T-helper 17 cell (primary cell): ENCODE measurements around the gene MMP12. TPM values are rescaled to one million over a fixed set of nuclear protein-coding genes. Genes with fewer than 3 reads are reported as not detected.
"Not testable (repeated sequence)": the region's sequence is repeated elsewhere in the genome, so short reads cannot be mapped to it uniquely, and the experiment has no call there.

Source experiments
- ATAC-seq: fragments of 150-1000 bp; cut with Tn5 transposase; 2 replicates; pipeline ENCODE4 v1.10.0; 2021; ENCODE audit warnings: mild to moderate bottlenecking, moderate library complexity
- DNase-seq, 3 donors: peaks; one replicate each; pipeline versions ENCODE4 v3.0.0 to v3.0.0-alpha.2; 2020 to 2021
- H3K9me3 ChIP-seq: one replicate; pipeline ENCODE4 v1.7.0; 2013; ENCODE audit warnings: low read length, mild to moderate bottlenecking; ENCODE audit not compliant: control insufficient read depth, poor library complexity, severe bottlenecking
- H3K27ac Mint-ChIP-seq: one replicate; pipeline ENCODE4 v1.8.0; 2022; ENCODE audit warnings: mild to moderate bottlenecking, moderate library complexity, mixed read lengths
- H3K27me3 Mint-ChIP-seq: one replicate; pipeline ENCODE4 v1.8.0; 2022; ENCODE audit warnings: mixed read lengths
- H3K36me3 Mint-ChIP-seq: one replicate; pipeline ENCODE4 v1.8.0; 2022; ENCODE audit warnings: low read depth, mixed read lengths
- H3K4me1 Mint-ChIP-seq: one replicate; pipeline ENCODE4 v1.8.0; 2022; ENCODE audit warnings: mild to moderate bottlenecking, mixed read lengths
- H3K4me3 Mint-ChIP-seq: one replicate; pipeline ENCODE4 v1.8.0; 2022; ENCODE audit warnings: mild to moderate bottlenecking, moderate library complexity, mixed read lengths
- total RNA-seq, 4 donors: library from RNA in 2 of 4; stranded (reverse) in 2 of 4; gene quantifications; one replicate each; pipeline ENCODE4 v1.2.3 and lab custom pipeline; 2022 to 2026

The MMP12 gene
- total RNA-seq, 2 donors from 2014 or later, result not detected

DNA sequence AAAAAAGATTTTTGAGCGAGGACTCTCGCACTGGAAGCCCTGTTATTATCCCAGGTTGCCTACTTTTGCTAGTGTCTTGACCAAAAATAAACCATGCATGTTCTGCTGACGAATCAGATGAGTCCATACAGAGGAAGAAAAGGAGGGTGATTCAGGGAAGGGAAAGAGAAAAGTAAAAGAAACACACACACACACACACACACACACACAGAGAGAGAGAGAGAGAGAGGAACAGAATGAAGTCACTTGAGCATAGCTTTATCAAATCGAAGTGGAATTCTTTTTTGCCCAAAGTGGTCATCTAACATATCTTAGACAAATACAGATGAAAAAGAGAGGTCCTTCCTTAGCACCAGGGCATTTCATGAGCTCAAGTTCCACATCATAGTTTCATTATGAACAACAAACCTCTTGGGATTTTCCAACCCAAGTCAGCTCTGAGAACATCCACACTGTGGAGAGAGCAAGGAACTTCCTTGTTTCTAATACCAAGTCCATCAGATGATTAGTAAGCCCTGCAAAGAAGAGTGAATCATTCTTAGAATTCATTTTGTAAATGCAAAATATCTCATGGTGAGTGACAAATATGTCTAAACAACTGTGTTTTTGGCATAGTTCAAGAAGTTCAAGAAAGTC lies 7.7 kb upstream of the MMP12 start:
- Mint-ChIP-seq H3K4me1 (no peaks in the 10 kb centered on the region), H3K4me3 (no peak overlapping the region), H3K36me3 (no peaks in the 10 kb centered on the region), H3K27me3 (peaks cover 13% of the 10 kb centered on the region), H3K27ac (no peak overlapping the region)
- H3K9me3 ChIP-seq, result no peaks in the 10 kb centered on the region
- no peak for ATAC-seq
- DNase-seq, result no peak

DNA sequence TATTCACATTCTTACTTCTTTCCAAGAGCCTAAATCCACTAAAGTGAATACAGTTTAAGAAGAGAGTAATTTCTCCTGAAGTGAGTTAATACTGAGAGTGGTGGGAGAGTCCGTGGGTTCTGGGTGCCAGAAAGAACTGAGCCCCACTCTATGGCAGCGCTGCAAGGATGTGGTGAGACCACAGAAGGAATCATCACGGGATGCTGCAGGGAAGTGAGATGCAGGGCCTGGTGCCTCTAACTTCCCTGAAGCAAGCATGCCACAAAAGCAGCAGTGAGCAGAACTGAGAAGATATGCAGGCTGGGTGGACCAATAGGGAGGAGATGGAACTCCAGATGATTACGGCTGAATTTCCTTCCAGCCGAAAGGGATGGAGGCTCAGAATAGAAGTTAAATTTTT lies 5.0 kb upstream of the MMP12 start:
- peaks cover 20% of the 10 kb centered on the region for H3K27me3 Mint-ChIP-seq
- no peaks in the 10 kb centered on the region for H3K36me3 Mint-ChIP-seq
- no peak overlapping the region for H3K4me3 Mint-ChIP-seq
- ATAC-seq (no peak), DNase-seq (no peak)
- no peak overlapping the region for H3K27ac Mint-ChIP-seq
- no peaks in the 10 kb centered on the region for H3K9me3 ChIP-seq
- no peaks in the 10 kb centered on the region for H3K4me1 Mint-ChIP-seq

DNA sequence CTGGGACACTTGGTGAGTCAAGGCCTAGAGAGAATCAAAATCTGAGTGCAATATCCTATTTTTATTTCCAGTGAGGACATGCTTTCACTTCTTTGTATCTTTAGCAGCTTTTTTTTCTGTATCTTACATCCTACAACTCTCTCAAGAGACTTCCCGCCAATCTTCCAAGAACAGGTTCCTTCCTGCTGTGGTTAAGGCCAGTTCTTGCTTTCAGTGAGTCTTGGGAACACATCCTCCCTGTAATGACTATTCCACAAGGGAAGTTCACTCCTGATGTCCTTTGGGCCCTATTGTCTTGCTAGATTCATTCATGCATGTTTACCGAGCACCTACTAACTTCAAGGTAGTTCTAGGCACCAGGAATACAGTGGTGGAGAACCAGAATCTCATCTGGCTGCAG lies 3.8 kb upstream of the MMP12 start:
- H3K27ac Mint-ChIP-seq, result no peak overlapping the region
- H3K27me3 Mint-ChIP-seq, result peaks cover 20% of the 10 kb centered on the region
- ATAC-seq (no peak), DNase-seq (no peak)
- no peaks in the 10 kb centered on the region for H3K9me3 ChIP-seq
- H3K36me3 Mint-ChIP-seq, result no peaks in the 10 kb centered on the region
- no peak overlapping the region for H3K4me3 Mint-ChIP-seq
- no peaks in the 10 kb centered on the region for H3K4me1 Mint-ChIP-seq

DNA sequence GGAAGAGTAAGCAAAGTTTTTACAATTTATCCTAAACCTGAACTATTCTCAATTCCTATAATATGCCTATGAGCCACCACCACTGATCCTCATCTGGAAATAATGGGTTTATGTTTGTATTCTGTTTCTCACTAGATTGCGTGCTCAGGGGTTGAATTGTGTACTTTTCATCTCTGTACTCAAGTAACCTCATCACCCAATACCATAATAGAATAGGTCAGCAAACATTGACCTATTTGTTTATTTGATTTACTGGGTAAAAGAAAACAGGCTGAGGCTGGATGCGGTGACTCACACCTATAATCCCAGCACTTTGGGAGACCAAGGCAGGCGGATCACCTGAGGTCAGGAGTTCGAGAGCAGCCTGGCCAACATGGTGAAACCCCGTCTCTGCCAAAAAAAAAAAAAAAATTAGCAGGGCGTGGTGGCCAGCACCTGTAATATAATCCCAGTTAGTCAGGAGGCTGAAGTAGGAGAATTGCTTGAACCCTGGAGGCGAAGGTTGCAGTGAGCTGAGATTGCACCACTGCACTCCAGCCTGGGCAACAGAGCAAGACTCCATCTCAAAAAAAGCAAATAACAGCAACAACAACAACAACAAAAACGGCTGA lies 5.3 kb downstream of the MMP12 start:
- ATAC-seq, DNase-seq, H3K27ac Mint-ChIP-seq, H3K36me3 Mint-ChIP-seq, H3K4me3 Mint-ChIP-seq, H3K4me1 Mint-ChIP-seq, H3K9me3 ChIP-seq: not testable (repeated sequence)
- peaks cover 17% of the 10 kb centered on the region for H3K27me3 Mint-ChIP-seq

DNA sequence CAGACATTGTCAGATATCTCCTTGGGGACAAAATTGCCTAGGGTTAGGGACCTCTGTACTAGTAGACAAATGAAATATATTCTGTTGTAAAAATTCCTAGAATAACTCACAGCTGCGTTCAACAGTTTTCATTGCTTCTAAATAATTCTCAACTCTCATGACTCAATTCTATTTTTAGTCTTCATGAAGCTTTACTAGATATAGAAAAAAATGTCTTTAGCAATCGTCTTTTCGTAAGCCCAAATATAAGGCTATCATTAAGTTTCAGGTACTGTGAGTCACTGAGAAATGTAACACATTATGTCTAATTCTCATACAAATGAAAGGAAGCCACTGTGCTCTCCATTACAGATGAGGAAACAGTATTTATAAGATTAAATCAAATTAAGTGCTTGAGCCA lies 6.4 kb downstream of the MMP12 start:
- ATAC-seq (no peak), DNase-seq (no peak)
- Mint-ChIP-seq H3K4me1 (no peaks in the 10 kb centered on the region), H3K27me3 (peaks cover 17% of the 10 kb centered on the region), H3K27ac (no peak overlapping the region), H3K36me3 (no peaks in the 10 kb centered on the region), H3K4me3 (no peak overlapping the region)
- H3K9me3 ChIP-seq, result no peaks in the 10 kb centered on the region

DNA sequence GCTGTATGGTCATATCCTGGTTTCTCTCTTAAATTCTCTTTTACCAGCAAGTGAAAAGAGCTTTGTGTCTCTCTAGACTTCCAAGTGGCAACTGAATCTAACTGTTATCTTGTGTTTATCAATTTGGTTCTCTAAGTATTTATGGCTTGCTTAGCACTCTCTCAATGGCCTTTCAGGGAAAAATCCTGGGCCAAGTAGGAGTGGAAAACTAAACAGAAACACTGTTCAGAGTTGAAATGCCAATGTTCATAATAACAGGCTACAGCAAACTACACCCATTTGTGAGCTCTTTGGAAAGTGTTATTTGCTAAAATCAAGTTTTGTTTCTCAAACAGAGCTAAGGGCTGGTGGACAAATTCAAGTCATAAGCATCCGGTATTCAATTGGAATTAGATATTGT lies 10.1 kb downstream of the MMP12 start:
- Mint-ChIP-seq H3K36me3 (no peaks in the 10 kb centered on the region), H3K4me3 (no peak overlapping the region), H3K27me3 (peaks cover 19% of the 10 kb centered on the region), H3K27ac (no peak overlapping the region), H3K4me1 (no peaks in the 10 kb centered on the region)
- DNase-seq (no peak), ATAC-seq (no peak)
- H3K9me3 ChIP-seq, result no peaks in the 10 kb centered on the region

DNA sequence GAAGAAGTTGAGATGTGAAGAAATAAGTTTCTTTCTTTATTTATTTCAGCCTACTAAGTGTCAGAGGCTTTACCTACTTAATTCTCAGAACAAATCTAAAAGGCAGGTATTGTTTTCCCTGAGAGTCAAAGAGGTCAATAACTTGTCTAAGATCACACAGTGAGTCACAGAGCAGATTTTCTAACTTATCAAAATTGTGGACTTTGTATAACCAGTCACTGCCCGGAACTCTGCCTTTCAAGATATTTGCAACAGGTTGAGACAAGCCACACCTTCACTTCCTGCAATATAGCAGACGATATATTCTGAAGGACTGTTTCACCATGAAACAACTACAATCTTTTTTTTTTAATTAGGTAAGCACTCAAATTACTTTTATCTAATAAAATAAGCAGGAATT lies 20.8 kb downstream of the MMP12 start:
- ATAC-seq, result no peak

DNA sequence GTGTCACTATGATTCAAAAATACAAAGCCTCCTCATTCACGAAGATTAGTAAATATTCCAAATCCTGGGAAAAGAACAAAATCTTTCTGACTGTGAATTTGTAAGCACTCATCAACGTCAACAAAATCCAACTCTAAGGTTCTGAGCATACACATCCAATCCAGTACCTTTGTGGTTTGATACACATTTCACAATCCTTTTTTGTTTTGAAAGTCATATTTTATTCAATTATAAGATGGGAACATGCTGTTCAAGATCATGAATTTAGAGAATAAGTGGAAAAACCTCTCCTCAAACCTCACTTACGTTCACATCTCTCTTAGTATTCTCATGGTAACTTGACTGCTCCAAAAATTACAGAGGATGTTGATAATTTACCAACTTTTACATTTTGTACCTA lies 21.7 kb downstream of the MMP12 start:
- Mint-ChIP-seq H3K4me3 (no peak overlapping the region), H3K27me3 (peaks cover 17% of the 10 kb centered on the region), H3K4me1 (no peaks in the 10 kb centered on the region), H3K27ac (no peak overlapping the region), H3K36me3 (no peaks in the 10 kb centered on the region)
- no peaks in the 10 kb centered on the region for H3K9me3 ChIP-seq
- DNase-seq, result no peak
- ATAC-seq, result no peak

More for the DNA sequence above, 20.8 kb downstream of the MMP12 start:
- no peaks in the 10 kb centered on the region for H3K9me3 ChIP-seq
- H3K27me3 Mint-ChIP-seq, result peaks cover 13% of the 10 kb centered on the region
- no peaks in the 10 kb centered on the region for H3K4me1 Mint-ChIP-seq
- no peaks in the 10 kb centered on the region for H3K36me3 Mint-ChIP-seq
- DNase-seq, result no peak
- H3K27ac Mint-ChIP-seq, result no peak overlapping the region
- H3K4me3 Mint-ChIP-seq, result no peak overlapping the region

DNA sequence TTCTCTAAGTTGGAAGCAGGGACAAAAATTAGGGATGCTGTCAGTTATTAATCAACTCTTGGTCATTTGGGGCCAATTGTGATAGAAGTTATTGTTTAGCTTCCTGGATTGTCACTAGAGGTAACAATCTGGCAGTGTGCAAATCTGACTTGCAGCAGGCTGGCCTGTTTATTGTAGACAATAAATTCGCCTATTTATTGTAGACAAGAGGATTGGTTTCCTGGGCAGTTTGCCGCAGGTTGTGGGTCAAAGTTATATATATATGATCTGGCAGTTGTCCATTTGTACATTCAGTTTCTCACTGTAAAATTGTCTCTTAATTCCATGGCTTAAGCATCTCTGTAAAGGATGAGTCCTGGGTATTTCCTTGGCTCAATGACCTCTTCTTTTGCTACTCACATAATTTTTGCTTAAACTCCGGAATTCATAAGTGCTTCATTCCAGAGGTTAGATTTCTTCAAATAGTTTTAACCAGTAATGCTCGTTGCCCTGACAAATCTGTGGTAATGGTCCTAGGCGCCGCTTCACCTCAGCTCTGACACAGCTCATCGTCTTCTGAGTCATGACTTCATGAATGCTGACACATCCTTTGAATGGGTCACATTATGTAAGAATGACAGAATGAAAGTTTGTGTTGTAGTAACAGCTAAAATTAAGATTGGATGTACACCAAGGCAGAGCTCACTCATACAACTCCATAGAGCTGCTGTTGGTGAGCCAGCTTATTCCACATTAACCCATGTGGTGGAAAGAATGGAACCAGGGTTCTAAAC lies 23.6 kb downstream of the MMP12 start:
- ATAC-seq, result no peak
- no peaks in the 10 kb centered on the region for H3K36me3 Mint-ChIP-seq
- H3K4me1 Mint-ChIP-seq, result no peaks in the 10 kb centered on the region

DNA sequence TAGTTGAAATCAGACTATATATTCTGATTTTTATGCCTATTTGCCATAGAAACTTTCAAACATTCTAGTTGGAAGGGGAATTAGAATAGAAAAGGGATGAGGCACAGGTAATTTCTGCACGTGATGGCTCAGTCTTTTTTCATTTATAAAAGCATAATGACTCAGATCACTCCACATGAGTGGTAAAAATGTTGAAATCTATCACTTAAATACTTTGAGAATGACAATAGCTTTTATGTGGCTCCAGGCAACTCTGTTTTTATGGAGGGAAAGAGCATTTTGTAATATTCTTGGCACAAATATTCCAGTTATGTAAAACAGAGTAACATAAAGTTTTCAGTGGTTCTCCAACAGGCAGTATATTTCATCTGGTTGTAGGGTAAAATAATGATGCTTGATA lies 25.5 kb downstream of the MMP12 start:
- no peak for ATAC-seq
- DNase-seq, result no peak
- H3K9me3 ChIP-seq, result no peaks in the 10 kb centered on the region
- no peak overlapping the region for H3K4me3 Mint-ChIP-seq
- H3K4me1 Mint-ChIP-seq, result no peaks in the 10 kb centered on the region
- H3K27ac Mint-ChIP-seq, result no peak overlapping the region
- H3K27me3 Mint-ChIP-seq, result peaks cover 24% of the 10 kb centered on the region
- H3K36me3 Mint-ChIP-seq, result no peaks in the 10 kb centered on the region

More for the DNA sequence above, 23.6 kb downstream of the MMP12 start:
- no peak overlapping the region for H3K27ac Mint-ChIP-seq
- no peak for DNase-seq
- H3K27me3 Mint-ChIP-seq, result peaks cover 20% of the 10 kb centered on the region
- no peak overlapping the region for H3K4me3 Mint-ChIP-seq
- H3K9me3 ChIP-seq, result no peaks in the 10 kb centered on the region

DNA sequence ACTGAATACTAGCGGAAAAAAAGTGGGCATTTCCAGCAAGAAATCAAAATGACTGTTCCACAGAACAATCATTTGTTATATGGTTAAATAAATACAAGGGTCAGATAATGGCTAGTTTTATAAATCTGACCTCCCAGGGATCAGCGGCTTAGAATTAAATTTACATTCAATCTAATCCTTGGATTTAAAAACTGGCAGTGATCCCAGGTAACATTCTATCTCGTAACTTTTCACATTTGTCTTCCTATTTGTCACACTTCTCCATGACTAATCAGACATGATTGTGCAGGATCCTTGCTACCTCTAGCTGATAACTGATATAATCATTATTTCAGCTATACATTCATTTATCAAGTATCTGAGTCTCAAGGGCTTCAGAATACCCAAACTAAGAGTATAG lies 28.5 kb downstream of the MMP12 start:
- H3K27me3 Mint-ChIP-seq, result peaks cover 18% of the 10 kb centered on the region
- H3K27ac Mint-ChIP-seq, result no peak overlapping the region
- H3K36me3 Mint-ChIP-seq, result no peaks in the 10 kb centered on the region
- no peaks in the 10 kb centered on the region for H3K4me1 Mint-ChIP-seq
- H3K9me3 ChIP-seq, result no peaks in the 10 kb centered on the region
- DNase-seq (no peak), ATAC-seq (no peak)
- H3K4me3 Mint-ChIP-seq, result no peak overlapping the region

DNA sequence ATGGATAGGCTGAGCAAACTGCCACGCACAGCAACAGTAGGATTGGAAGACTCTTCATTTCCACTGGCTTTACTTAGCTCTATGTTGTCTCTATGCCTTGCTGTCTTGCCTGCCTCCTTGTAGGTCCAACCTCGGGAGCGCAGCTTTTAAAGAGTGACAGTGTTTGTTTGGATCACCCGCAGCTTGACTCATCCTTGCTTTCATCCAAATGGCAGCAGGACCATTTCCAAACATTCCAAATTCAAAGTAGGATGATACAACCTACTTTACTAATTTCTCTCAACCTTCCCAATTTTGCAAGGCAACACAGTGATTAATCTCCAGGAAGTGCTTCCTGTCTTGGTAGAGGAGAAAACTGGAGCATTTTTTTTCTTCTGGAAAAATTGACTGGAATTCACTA lies 31.3 kb downstream of the MMP12 start, which contains the start of gene MMP3:
TSS of gene MMP3 (minus strand) at position 121 of the 400 bp plus-strand sequence. CDS start at position 58, 63 bp downstream.
- H3K27ac Mint-ChIP-seq, result no peak within 1 kb of the TSS
- ATAC-seq, result no peak
- no peak for DNase-seq
- no peaks in the 10 kb centered on the region for H3K9me3 ChIP-seq
- peaks cover 14% of the 10 kb centered on the region for H3K27me3 Mint-ChIP-seq
- no peaks in the 10 kb centered on the region for H3K4me1 Mint-ChIP-seq
- H3K36me3 Mint-ChIP-seq, result no peaks in the 10 kb centered on the region
- no peak within 1 kb of the TSS for H3K4me3 Mint-ChIP-seq

DNA sequence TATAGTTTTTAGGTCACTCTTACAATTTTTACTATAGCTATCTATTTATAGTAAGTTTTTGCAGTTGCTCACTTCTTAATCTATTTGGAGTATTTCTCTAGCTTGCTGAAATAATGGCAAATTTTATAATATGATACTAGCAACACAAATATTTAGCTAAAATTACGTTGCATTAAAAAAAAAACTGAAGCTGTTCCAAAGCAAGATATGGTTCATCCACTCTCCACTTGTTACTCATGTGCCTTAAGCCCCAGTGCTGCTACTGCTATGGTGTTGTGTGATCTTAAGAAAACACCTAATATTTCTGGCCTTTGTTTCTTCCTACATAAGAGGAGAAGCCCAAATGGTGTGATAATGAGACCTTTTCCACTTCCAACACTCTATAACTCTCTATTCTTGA lies 31.9 kb downstream of the MMP12 start:
- DNase-seq (no peak), ATAC-seq (no peak)
- Mint-ChIP-seq H3K27ac (no peak overlapping the region), H3K36me3 (no peaks in the 10 kb centered on the region), H3K4me3 (no peak overlapping the region), H3K27me3 (peaks cover 14% of the 10 kb centered on the region), H3K4me1 (no peaks in the 10 kb centered on the region)
- H3K9me3 ChIP-seq, result no peaks in the 10 kb centered on the region
